Panc1 (cell line): ENCODE measurements around the gene KIF3B.

Experiments used
- CTCF ChIP-seq: fragments of 450-650 bp; IDR thresholded peaks from 2 replicates; pipeline ENCODE4 v1.5.1; 2017; ENCODE audit warnings: mild to moderate bottlenecking
- POLR2AphosphoS5 ChIP-seq: IDR thresholded peaks from 2 replicates; pipeline ENCODE4 v1.6.1; 2012; ENCODE audit warnings: mild to moderate bottlenecking, low read depth, low read length, moderate library complexity

- no peak for TF ChIP-seq POLR2AphosphoS5
- no peak for TF ChIP-seq CTCF
These were observed 39.2 kb downstream of the KIF3B start for GRCh38 chr20:32316667-32317066.
